ENCODE results near the gene VPS37C.

DNA sequence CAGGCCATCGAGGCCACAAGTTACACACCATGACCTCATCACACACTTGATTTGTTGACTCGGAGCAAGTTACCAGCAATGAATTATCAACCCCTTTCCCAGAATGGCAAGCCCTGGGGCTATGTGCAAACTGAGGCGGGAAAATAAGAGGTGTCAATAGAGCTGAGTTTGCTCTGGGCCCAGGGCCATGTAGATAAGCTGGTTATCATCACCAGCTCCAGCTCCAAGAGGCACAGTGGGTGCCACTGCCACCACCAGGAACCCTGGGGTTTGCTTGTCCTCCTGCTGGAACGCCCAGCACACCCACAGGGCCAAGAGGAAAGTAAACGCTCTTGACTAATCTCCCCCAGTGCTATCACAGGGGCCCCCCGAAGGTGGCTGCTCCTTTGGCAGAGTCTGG is 13.0 kb upstream of the VPS37C start:
- TF ChIP-seq, protein P1, sequence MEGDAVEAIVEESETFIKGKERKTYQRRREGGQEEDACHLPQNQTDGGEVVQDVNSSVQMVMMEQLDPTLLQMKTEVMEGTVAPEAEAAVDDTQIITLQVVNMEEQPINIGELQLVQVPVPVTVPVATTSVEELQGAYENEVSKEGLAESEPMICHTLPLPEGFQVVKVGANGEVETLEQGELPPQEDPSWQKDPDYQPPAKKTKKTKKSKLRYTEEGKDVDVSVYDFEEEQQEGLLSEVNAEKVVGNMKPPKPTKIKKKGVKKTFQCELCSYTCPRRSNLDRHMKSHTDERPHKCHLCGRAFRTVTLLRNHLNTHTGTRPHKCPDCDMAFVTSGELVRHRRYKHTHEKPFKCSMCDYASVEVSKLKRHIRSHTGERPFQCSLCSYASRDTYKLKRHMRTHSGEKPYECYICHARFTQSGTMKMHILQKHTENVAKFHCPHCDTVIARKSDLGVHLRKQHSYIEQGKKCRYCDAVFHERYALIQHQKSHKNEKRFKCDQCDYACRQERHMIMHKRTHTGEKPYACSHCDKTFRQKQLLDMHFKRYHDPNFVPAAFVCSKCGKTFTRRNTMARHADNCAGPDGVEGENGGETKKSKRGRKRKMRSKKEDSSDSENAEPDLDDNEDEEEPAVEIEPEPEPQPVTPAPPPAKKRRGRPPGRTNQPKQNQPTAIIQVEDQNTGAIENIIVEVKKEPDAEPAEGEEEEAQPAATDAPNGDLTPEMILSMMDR (IDR thresholded peaks at IDR 0.05; ENCODE audit: insufficient read depth, low read length), result no peak
- TF ChIP-seq POLR2AphosphoS5 (IDR thresholded peaks at IDR 0.05; ENCODE audit: low read depth) (no peak), GABPA (IDR thresholded peaks at IDR 0.05; ENCODE audit: low read depth) (no peak)
- TF ChIP-seq, protein P2, sequence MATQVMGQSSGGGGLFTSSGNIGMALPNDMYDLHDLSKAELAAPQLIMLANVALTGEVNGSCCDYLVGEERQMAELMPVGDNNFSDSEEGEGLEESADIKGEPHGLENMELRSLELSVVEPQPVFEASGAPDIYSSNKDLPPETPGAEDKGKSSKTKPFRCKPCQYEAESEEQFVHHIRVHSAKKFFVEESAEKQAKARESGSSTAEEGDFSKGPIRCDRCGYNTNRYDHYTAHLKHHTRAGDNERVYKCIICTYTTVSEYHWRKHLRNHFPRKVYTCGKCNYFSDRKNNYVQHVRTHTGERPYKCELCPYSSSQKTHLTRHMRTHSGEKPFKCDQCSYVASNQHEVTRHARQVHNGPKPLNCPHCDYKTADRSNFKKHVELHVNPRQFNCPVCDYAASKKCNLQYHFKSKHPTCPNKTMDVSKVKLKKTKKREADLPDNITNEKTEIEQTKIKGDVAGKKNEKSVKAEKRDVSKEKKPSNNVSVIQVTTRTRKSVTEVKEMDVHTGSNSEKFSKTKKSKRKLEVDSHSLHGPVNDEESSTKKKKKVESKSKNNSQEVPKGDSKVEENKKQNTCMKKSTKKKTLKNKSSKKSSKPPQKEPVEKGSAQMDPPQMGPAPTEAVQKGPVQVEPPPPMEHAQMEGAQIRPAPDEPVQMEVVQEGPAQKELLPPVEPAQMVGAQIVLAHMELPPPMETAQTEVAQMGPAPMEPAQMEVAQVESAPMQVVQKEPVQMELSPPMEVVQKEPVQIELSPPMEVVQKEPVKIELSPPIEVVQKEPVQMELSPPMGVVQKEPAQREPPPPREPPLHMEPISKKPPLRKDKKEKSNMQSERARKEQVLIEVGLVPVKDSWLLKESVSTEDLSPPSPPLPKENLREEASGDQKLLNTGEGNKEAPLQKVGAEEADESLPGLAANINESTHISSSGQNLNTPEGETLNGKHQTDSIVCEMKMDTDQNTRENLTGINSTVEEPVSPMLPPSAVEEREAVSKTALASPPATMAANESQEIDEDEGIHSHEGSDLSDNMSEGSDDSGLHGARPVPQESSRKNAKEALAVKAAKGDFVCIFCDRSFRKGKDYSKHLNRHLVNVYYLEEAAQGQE (IDR thresholded peaks at IDR 0.05; ENCODE audit: insufficient replicate concordance, low read depth), result no peak

Measured in HL-60 (cell line).